ENCODE results near the gene NUDT4.
A peak's percentile ranks its signal among the peaks of the same experiment; 100 is the strongest.
"Not testable (repeated sequence)": the region's sequence is repeated elsewhere in the genome, so short reads cannot be mapped to it uniquely, and the experiment has no call there.

NUDT4 gene

DNA sequence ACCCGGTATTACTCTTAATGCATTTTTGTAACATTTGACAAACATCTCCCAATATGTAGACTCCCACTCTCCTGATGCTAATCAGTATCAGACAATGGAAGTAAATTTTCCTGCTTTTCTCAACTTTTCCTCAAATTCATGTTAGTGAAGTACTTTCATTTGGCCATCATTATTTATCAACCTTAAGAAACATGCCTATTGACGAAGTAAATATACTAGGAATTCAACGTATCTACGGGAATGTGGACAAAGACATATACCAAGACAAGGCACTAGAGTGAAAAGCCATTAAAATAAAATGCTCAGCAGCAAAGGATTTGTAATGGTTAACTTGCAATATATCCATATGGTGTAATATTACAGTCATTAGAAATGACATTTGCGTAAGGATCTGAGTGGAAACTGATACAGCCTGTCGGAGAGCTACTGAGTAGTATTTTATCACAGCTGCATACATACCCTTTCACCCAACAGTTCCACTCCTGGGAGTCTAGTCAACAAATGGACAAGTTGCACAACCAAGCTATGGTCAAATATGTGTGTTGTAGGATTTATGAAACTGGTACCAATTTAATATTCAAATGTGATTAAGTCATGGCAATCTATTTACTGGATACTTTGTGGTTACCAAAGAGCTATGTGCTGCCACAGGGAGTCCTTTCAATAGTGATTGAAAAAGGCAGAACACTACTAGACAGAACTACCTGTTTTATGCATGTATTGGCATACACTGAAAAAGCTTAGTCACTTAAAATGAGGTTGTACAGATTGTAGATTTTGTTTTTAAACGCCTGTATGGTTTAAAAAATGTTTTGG lies 26.5 kb downstream of the NUDT4 start:
- DNase-seq = no peak

DNA sequence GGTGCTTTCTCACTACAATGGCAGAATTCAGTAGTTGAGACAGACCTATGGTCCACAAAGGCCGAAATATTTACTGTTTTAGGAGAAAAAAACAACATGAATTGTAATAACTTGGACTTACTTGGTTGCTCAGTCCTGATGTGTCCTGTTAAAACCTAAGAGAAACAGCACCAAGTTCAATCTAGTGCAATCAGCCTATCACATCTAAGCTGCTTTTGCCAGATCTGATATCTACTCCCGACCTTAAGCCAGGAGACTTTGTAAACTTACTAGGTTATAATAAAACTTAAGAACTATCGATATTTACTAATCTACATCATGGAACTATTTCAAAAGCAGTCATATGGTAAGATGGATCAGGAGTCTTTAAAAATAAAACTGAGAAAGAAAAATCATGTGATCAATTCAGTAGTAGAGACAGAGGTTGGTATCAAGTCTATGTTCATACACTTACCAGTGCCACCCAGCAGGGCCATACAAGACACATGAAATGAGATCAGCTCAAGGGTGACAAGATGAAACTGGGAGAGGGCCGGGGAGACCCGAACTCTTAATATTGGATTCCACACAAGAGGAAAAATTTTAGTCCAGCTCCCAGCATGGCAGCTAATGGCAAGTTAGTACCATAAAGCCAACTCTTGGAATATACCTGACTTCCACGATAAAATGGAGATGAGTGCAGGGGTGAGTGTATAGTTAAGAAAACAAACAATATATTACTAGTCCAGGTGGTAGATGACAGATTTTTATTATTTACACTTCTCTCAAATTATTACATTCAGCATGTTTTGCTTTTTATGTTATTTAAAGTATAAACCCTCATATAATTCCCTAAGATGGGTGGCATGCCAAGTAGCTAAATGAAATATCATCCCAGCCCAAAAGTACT lies 27.5 kb downstream of the NUDT4 start:
- DNase-seq = no peak

DNA sequence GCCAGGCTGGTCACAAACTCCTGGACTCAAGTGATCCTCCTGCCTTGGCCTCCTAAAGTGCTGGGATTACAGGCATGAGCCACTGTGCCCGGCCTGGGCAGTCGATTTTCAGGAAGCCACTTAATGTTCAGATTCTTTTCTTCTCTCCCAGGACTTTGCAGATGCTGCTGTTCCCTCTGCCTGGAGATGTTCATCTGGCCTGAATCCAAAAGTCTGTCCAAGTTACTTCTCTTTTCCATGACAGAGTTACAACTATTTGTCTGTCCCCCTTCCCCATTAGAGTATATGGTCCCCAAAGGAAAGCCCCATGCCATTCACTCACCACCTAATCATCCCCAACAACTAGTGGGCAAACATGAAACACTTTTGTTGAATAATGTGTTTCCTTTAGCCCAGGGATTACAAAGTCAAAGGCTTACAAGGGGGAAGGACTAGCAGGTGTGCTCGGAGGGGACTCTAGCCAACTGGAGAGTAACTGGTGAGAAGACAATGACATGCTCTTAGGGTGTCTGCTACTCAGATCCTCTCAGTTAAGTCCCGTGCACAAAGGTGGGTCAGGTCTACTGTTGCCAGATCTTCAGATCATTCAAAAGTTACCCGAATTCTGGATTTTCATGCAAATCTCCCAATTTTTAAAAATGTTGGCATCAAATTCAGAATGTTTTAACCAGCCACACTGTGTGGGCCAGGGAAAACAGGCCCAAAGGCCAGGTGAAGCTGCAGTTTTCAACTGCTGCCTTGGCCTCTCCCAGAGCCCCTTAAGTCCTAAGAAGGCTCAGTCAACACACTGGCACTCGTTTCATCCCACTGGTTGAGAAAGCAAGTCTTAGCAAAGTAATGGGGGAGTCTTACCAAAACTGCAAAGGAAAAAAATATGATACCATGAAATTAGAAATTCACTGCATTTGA lies 29.6 kb downstream of the NUDT4 start:
- DNase-seq = peak; percentile 42

DNA sequence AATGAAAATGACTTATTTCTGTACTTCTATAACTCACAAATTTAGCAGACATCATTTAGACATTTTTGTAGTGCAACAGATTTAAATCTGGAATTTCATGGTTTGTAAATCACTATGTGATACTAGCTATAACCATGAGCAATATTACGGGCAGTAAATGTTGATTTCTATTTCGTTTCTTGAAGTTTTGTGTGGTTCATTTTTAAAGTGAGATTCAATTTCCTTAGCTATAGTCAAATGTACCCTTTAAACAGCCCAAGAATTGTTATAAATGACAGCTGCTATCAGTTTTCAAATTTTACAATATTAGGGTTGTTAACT lies 30.2 kb downstream of the NUDT4 start:
- no peak for DNase-seq

DNA sequence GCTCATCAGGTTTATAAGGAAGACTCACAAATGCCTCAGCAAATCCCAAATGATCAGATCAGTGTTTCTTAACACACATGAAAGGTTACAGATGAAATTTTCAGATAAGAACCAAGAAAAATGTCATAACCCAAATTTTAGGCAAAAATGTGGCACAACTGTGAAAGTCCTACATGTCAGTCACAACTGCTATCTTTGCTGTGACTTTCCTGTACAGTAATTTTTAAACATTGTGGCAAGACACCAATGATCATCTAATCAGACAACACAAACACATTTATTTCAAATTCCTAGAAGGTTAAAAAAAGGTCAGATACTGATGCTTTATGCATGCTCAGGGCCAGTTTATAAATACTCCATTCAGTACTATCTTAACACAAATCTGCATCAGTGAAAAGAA lies 31.1 kb downstream of the NUDT4 start:
- no peak for DNase-seq

DNA sequence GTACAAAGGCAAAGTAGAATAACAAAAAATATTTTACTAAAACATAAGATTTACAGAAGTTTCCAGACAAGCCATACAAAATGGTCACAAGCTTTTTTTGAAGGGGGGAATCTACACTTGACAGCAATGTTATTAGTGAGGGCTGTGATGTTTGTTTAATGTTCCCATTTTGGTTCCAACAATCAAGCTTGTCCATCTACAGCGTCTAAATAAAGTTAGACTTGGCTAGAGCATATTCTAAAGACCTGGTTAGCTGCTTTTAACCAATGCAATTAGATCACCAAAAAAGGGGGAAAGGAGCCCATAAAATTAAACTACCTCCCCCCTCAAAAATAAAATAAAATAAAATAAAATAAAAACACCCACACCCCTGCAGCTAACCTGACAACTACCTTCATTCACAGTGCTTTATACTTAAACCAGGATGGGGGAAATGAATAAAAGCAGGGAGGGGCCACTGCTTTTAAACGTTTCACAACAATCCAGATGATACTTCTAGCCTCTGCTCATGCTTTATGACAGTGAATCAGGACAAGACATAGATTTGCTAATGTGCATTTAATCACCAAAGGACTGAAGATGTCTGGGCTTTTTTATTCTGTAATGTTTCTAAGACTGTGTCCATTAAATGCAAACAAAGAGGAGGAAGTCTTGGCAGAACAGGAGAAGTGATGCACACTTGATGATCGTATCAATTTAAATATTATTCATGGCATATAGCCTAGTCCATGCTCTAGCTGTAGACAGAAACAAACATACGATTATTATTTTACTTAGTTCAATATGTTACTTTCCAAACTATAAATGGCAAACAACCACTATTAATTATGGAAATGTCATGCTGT lies 31.8 kb downstream of the NUDT4 start:
- DNase-seq = not testable (repeated sequence)

DNA sequence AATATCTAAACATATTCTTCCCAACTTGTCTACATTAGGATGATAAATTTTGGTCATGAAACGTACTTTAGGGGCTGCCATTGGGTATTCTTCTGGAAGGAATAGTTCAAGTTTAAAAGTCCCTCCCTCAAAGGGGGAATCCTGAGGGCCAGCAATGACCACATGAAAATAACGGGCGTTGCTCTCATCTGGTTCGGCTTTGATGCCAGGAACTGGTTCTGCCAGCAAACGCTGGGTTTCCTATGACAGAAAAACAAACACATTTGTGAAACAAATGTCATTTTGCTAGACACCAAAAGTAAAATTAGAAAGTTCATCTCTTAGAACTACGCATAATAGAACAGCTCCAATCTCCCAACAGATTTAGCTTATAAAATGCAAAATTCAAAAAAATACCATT lies 33.3 kb downstream of the NUDT4 start:
- not testable (repeated sequence) for DNase-seq

DNA sequence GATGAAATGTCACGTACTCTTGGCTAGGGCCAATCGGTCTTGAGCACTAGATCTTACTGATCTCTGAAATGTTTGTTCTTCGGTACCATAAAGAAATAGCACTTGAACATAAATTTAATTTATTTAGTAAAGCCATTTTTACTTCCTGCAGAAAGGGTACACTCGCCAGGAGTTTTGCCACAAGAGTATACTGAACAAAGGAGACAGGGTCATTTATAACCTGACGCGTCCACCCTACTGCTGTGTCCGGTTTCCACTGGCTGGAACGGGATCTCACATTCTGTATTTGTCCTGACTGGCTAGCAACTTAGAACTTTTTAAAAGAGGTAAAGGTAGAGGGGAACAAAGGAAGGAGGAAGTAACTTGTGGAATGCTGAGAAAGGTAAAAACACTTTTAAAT lies 34.7 kb downstream of the NUDT4 start:
- not testable (repeated sequence) for DNase-seq

DNA sequence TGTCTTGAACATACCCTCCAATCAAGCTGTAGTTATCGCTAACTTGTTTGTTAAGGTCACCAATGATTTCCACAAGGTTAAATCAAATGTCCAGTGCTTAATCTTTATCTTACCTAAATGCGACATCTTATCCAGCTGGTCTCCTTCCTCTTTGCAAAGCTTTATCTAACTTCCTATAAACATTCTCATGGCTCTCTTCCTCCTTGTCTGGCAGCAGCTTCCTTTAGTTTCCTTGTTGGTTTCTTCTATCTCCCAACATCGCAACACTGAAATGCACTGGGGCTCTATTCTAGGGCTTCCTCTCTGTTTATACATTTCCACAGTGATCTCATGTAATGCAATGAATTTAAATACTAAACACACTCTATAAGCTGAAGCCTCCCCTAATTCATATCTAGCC lies 35.3 kb downstream of the NUDT4 start:
- no peak for DNase-seq

DNA sequence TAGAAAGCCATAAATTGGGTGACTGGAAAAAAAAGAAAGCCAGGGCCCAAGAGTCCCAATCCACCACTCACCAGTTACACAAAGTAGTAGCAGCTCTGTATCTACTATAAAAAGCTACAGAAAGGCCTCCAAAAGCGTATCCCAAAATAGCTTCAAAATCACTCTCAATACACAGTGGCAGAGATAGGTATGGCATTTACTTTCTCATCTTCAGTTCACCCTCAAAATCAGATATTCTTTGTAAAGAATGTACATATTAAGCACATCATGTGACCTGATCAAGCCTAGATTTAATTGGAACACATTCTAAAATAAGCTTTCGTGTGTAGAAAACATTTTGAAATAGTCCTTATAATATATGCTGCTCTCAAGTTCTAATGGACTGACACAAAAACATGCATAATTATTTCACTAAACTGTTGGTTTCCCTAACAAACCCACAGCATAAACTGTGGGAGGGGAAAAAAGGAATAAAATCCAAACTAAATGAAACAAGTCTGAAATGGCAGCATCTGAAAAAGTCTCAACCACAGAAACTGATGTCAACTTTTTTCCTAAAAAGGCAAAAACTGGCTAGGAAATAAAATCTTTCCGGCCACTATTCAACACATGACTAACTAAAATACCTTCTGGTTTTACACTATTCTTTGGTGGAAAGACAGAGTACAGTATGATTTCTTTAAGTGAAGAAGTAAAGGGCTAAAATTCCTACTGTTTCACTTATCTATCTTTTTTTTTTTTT lies 38.2 kb downstream of the NUDT4 start:
- DNase-seq = no peak

DNA sequence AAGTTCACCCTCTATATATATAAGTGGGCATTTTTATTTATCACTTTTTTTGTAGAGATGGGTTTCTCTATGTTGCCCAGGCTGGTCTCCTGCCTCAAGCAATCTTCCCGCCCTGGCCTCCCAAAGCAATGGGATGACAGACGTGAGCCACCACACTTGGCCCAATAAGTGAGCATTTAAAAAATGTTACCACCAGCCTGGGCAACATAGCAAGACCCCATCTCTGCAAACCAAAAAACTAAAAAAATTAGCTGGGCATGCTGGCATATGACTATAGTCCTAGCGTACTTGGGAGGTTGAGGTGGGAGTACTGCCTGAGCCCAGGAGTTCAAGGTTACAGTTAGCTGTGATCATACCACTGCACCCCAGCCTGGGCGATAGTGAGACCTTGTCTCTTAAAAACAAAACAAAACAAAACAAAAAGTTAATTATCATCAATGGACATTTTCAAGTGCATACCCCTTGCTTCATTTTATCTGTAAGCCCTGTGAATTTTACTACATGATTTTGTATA lies 40.3 kb downstream of the NUDT4 start:
- DNase-seq = no peak

DNA sequence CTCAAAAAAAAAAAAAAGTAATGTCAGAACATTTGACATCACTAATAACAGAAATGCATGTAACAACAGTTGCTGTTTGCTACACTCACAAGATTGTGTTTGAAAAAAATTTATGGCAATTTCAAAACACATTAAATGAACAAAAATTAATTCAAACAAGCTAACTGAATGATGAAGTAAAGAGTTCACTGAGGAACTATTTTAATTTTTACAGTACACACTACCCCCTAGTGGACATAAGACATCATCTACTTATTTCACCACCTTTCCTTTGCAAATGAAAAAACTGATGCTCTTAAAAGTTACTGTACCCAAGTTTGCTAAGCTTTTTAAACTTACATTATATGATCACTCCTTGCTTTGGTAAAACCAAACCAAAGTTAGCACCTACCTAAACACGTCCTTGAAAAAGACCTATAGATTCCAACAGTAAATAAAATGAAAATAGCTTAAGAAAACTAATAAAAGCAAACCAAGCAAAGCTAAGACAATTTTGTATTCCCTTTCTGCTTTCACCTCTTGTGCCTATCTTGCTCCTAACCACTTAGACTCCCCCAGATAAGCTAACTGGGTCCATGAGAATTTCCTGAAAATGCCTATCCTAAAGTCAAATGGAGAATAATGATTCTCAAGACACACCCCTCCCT lies 41.8 kb downstream of the NUDT4 start:
- peak; percentile 61 for DNase-seq

DNA sequence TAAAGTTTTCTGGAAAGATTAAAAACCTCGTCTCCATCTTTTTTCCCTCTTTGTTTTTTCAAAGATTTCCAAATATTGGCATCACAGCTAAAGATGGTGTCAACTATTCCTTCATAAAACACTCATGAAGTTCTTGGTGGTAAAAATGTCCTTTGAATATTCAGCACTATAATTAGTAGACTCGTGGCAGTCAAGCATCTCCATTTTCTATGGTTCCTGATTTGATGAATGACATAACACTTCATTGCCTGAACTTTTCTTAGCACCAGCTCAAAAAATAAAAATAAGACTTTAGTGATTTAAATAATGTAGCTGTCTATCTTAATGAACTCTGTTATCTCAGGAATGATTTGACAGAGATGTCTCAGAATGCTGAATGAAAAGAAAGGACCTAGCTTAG lies 44.3 kb downstream of the NUDT4 start:
- no peak for DNase-seq

DNA sequence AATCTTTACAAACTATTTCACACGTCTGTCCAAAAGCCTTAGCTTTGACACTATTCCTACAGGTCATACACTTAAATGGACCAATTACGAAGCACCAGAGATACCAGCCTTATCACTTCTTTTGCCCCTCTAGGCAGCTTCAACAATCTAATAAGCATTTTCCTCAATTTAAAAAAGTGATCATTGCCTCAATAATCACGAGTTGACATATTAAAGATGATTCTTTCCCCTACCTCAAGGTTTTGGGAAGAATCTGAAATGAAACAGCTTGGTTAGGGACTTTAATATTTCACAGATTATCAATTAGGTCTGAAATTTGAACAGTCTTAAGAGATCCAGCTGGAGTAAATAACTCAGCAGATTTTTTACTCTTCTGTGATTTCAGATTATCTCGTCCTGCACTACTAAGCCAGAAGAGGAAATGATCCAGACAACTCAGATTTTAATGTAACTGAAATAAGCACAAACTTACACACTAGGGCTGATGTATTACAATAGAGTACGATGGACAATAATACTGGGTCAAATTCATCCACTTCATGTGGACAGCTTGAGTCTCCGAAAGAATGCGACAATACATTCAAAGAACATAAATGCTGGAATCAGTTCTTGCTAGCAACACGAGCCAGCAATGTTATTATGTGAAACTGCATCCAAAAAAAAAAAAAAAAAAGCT lies 48.1 kb downstream of the NUDT4 start:
- DNase-seq = no peak

DNA sequence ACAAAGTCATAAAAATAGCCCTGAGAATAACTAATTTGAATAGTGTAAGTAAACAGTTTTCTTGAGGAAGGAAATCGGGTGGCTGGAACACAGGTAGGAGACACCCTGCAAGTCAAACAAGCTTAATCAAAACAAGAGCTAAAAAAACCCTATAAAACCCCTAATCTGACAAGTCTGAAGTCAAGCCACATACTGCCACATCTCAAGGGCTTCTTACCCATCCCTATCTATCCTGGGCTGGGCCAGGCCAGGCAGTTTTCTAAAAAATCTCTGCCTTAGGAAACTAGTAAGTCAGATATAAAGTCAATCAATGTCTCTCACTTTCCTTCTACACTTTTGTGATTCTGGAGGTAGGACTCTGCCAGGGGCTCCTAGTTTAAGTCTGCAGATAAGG lies 48.7 kb downstream of the NUDT4 start:
- no peak for DNase-seq

DNA sequence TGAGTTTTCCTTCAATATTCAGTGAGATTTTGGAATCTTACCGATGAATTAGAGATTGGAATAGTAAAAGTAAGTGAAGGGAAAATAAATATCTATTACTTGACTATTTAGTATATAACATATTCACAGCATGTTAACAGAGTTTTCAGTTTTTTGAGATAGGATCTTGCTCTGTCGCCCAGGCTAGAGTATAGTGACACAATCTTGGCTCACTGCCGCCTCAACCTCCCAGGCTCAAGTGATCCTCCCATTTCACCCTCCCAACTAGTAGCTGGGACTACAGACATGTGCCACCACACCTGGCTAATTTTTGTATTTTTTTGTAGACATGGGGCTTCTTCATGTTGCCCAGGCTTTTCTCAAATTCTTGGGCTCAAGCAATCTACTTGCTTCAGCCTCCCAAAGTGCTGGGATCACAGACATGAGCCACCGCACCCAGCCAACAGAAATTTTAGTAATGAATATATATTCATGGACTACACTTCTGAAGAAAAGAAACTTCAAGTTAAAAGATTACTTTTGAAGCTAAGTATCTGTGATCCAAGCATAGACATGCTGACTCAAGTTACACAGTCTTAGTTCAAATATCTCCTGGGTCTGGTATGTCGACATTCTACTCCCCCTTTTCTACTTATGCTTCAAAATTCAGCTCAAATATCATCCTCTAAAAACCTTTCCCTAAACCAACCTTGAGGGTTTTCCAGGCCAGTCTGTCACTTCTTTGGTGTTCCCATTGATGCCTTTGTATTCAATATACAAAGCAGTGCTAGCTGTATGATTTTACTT lies 50.2 kb downstream of the NUDT4 start:
- no peak for DNase-seq

DNA sequence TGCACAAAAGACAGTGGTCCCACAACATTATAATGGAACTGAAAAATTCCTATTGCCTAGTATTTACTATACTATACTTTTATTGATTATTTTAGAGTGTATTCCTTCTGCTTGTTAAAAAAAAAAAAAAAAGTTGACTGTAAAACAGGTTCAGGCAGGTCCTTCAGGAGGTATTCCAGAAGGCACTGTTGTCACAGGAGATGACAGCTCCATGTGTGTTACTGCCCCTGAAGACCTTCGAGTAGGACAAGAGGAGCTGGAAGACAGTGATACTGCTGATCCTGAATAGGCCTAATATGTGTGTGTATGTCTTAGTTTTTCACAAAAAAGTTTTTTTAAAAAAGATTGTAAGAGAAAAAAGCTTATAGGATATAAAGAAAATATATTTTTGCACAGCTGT lies 51.7 kb downstream of the NUDT4 start:
- no peak for DNase-seq

DNA sequence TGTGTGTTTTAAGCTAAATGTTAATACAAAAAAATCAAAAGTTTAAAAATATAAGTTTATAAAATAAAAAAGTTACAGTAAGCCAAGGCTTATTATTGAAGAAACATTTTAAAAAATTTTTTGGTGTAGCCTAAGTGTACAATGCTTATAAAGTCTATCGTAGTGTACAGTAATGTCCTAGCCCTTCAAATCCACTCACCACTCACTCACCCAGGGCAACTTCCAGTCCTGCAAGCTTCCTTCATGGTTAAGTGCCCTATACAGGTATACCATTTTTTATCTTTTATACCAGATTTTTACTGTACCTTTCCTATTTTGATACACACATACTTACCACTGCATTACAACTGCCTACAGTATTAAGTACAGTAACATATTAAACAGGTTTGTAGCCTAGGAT lies 52.1 kb downstream of the NUDT4 start:
- DNase-seq = no peak

DNA sequence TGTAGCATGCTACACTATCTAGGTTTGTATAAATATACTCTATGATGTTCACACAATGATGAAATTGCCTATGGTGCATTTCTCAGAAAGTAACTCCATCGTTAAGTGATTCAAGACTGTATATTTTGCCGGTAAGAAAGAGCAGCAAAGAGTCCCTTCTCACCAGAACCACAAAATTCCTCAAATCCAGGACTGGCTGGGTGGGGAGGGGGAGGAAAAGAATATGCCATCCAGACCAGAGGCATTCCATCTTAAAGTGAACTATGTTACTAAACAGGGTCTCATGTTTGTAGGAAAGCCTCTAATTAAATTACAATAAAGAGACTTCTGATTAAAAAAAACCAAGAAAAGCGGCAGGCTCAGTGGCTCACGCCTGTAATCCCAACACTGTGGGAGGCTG lies 52.6 kb downstream of the NUDT4 start:
- DNase-seq = no peak
